Left forelimb (tissue), 1 donor: ENCODE data around the gene OLFM2.
"Not testable (repeated sequence)": the region's sequence is repeated elsewhere in the genome, so short reads cannot be mapped to it uniquely, and the experiment has no call there.

ENCODE experiments used
- DNase-seq: peaks from one replicate; pipeline ENCODE4 v3.0.0-alpha.2; 2018; ENCODE audit warnings: low spot score

The OLFM2 gene

GRCh38 chr19:9936326-9937000 lies at the start of gene OLFM2:
TSS of gene OLFM2 (minus strand) at chr19:9936515. CDS start at chr19:9936366, 149 bp downstream.
- no peak for DNase-seq

GRCh38 chr19:9981406-9982260 lies 45.3 kb upstream of the OLFM2 start:
- DNase-seq: no peak

- no peak for DNase-seq
These were observed 35.8 kb upstream of the OLFM2 start for GRCh38 chr19:9972103-9972502.

GRCh38 chr19:9971166-9971897 lies 35.0 kb upstream of the OLFM2 start:
- no peak for DNase-seq

GRCh38 chr19:9970481-9970880 lies 34.2 kb upstream of the OLFM2 start:
- no peak for DNase-seq

GRCh38 chr19:9969688-9969975 lies 33.3 kb upstream of the OLFM2 start:
- no peak for DNase-seq

- DNase-seq: no peak
These were observed 32.7 kb upstream of the OLFM2 start for GRCh38 chr19:9968820-9969687.

- DNase-seq: no peak
These were observed 31.0 kb upstream of the OLFM2 start for GRCh38 chr19:9967326-9967725.

GRCh38 chr19:9966448-9966847 lies 30.1 kb upstream of the OLFM2 start:
- DNase-seq: no peak

GRCh38 chr19:9966024-9966423 lies 29.7 kb upstream of the OLFM2 start:
- no peak for DNase-seq

GRCh38 chr19:9962623-9963290 lies 26.4 kb upstream of the OLFM2 start:
- DNase-seq: no peak

- no peak for DNase-seq
These were observed 24.8 kb upstream of the OLFM2 start for GRCh38 chr19:9961103-9961502.

- no peak for DNase-seq
These were observed 22.1 kb upstream of the OLFM2 start for GRCh38 chr19:9958379-9958821.

GRCh38 chr19:9956956-9957355 lies 20.6 kb upstream of the OLFM2 start:
- DNase-seq: no peak

- DNase-seq: no peak
These were observed 17.7 kb upstream of the OLFM2 start for GRCh38 chr19:9953802-9954542.

GRCh38 chr19:9952276-9952675 lies 16.0 kb upstream of the OLFM2 start:
- no peak for DNase-seq

- no peak for DNase-seq
These were observed 11.1 kb upstream of the OLFM2 start for GRCh38 chr19:9947441-9947840.

- DNase-seq: not testable (repeated sequence)
These were observed 10.3 kb upstream of the OLFM2 start for GRCh38 chr19:9946528-9947125.

- DNase-seq: peak; percentile 95
These were observed 9.1 kb upstream of the OLFM2 start for GRCh38 chr19:9945319-9945966.

- no peak for DNase-seq
These were observed 7.4 kb upstream of the OLFM2 start for GRCh38 chr19:9943744-9944143.
